Esophagus muscularis mucosa (tissue), 4 donors: ENCODE results near the gene FAM131C.

Experiments
- CTCF ChIP-seq, 3 experiments: fragments of 200-600 bp in 2 of 3; fragments of 450-650 bp in 1 of 3; sonication (generic) in 2 of 3; IDR thresholded peaks; one replicate each; pipeline ENCODE4 v1.5.1; 2017 to 2019; ENCODE audit warnings: antibody characterized with exemption in 3 of 3, mild to moderate bottlenecking in 2 of 3, moderate library complexity in 1 of 3
- EP300 ChIP-seq: sonication (generic); formaldehyde crosslinking; IDR thresholded peaks from one replicate; pipeline ENCODE4 v1.6.1; 2017; ENCODE audit warnings: antibody characterized with exemption
- POLR2A ChIP-seq: fragments of 450-650 bp; IDR thresholded peaks from one replicate; pipeline ENCODE4 v1.6.1; 2017; ENCODE audit warnings: antibody characterized with exemption, moderate library complexity, mild to moderate bottlenecking, low read depth
- POLR2AphosphoS5 ChIP-seq, 2 donors: sonication (generic); formaldehyde crosslinking; IDR thresholded peaks; one replicate each; pipeline ENCODE4 v1.6.1; 2017; ENCODE audit warnings: antibody characterized with exemption in 2 of 2

GRCh38 chr1:16080422-16081150, 7.1 kb upstream of the FAM131C start:
- TF ChIP-seq CTCF (IDR thresholded peaks at IDR 0.05), result no peak
- no peak for TF ChIP-seq POLR2AphosphoS5 (IDR thresholded peaks at IDR 0.05)
- TF ChIP-seq POLR2A, result no peak
- TF ChIP-seq EP300, result no peak
